ENCODE data around the gene WRAP53.
"Not testable (repeated sequence)": the region's sequence is repeated elsewhere in the genome, so short reads cannot be mapped to it uniquely, and the experiment has no call there.

Gene WRAP53

DNA sequence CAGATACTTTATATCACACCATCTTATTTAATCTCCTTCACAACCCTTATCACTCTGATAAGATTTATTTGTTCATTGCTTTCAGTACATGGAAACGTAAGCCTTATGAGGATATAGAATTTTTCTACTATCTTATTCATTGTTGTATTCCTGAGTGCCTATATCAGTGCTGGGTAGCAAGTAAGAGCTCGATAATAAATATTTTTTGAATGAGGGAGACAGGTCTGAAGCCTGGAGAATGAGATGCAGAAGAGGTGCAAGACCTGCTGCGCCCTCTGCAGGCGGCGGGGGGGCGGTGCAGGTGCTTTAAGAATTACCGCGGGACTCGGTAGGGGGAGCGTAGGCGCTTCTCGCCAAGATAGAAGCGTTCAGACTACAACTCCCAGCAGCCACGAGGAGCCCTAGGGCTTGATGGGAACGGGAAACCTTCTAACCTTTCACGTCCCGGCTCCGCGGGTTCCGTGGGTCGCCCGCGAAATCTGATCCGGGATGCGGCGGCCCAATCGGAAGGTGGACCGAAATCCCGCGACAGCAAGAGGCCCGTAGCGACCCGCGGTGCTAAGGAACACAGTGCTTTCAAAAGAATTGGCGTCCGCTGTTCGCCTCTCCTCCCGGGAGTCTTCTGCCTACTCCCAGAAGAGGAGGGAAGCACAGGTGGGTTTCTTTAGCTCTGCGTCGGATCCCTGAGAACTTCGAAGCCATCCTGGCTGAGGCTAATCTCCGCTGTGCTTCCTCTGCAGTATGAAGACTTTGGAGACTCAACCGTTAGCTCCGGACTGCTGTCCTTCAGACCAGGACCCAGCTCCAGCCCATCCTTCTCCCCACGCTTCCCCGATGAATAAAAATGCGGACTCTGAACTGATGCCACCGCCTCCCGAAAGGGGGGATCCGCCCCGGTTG lies at the start of gene WRAP53:
Gene WRAP53, plus strand, starts transcription at position 570 of the 900 bp plus-strand sequence. Its CDS starts 172 bp downstream, at position 742.
- TF ChIP-seq PPARA (CRISPR knock-in tag; IDR thresholded peaks at IDR 0.05; ENCODE audit: borderline replicate concordance) (no peak), OSR1 (CRISPR knock-in tag; IDR thresholded peaks at IDR 0.05) (no peak)
- ATAC-seq = peak; percentile 91

DNA sequence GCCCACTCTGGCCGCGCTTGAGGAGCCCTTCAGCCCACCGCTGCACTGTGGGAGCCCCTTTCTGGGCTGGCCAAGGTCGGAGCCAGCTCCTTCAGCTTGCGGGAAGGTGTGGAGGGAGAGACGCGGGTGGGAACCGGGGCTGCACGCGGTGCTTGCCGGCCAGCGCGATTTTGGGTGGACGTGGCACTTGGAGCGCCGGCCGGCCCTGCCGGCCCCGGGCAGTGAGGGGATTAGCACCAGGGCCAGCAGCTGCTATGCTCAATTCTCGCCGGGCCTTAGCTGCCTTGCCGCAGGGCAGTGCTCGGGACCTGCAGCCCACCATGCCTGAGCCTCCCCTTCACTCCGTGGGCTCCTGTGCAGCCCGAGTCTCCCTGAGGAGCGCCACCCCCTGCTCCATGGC lies 47.5 kb upstream of the WRAP53 start:
- no peak for ATAC-seq
- TF ChIP-seq CSDC2 (CRISPR knock-in tag; IDR thresholded peaks at IDR 0.05) = no peak
- TF ChIP-seq PPARA (CRISPR knock-in tag; IDR thresholded peaks at IDR 0.05; ENCODE audit: borderline replicate concordance) = no peak
- no peak for TF ChIP-seq PATZ1 (CRISPR knock-in tag; IDR thresholded peaks at IDR 0.05; ENCODE audit: borderline replicate concordance)
- TF ChIP-seq OSR1 (CRISPR knock-in tag; IDR thresholded peaks at IDR 0.05) = no peak
- no peak for TF ChIP-seq ZNF565 (CRISPR knock-in tag; conservative IDR thresholded peaks at IDR 0.05; ENCODE audit: low read depth)
- TF ChIP-seq ISL1 (CRISPR knock-in tag; IDR thresholded peaks at IDR 0.05) = no peak
- no peak for TF ChIP-seq TCF4 (CRISPR knock-in tag; IDR thresholded peaks at IDR 0.05; ENCODE audit: borderline replicate concordance)

GRCh38 chr17:7641635-7642034 lies 46.6 kb upstream of the WRAP53 start:
- not testable (repeated sequence) for ATAC-seq

DNA sequence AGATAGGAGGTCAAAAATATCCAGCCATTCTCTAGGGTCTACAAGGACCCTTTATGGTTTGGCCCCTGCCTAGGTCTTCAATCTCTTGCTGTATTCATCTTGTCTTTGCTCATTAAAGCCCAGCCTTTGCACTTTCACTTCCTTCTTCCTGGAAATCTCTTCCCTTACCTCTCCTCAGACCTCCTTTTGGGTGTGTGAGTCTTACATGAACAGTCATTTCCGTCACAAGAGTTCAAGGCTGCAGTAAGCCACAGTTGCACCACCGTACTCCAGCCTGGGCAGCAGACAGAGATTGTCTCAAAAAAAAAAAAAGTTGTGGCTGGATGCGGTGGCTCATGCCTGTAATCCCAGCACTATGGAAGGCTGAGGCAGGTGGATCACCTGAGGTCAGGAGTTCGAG lies 43.5 kb upstream of the WRAP53 start:
- no peak for TF ChIP-seq ARNTL (CRISPR knock-in tag; IDR thresholded peaks at IDR 0.05; ENCODE audit: borderline replicate concordance, low read depth)
- TF ChIP-seq ZNF8 (CRISPR knock-in tag; IDR thresholded peaks at IDR 0.05) = no peak
- TF ChIP-seq TCF4 (CRISPR knock-in tag; IDR thresholded peaks at IDR 0.05; ENCODE audit: borderline replicate concordance) = no peak
- TF ChIP-seq TSHZ2 (CRISPR knock-in tag; IDR thresholded peaks at IDR 0.05) = no peak
- no peak for TF ChIP-seq PATZ1 (CRISPR knock-in tag; IDR thresholded peaks at IDR 0.05; ENCODE audit: borderline replicate concordance)
- TF ChIP-seq BACH2 (CRISPR knock-in tag; IDR thresholded peaks at IDR 0.05; ENCODE audit: borderline replicate concordance) = no peak
- no peak for TF ChIP-seq ZFP3 (CRISPR knock-in tag; IDR thresholded peaks at IDR 0.05)
- TF ChIP-seq RARB (CRISPR knock-in tag; IDR thresholded peaks at IDR 0.05) = no peak
- TF ChIP-seq ZNF70 (CRISPR knock-in tag; IDR thresholded peaks at IDR 0.05) = no peak
- no peak for TF ChIP-seq ZFP30 (CRISPR knock-in tag; IDR thresholded peaks at IDR 0.05)
- TF ChIP-seq CREB5 (CRISPR knock-in tag; IDR thresholded peaks at IDR 0.05; ENCODE audit: low read depth) = no peak
- no peak for TF ChIP-seq ZNF565 (CRISPR knock-in tag; conservative IDR thresholded peaks at IDR 0.05; ENCODE audit: low read depth)
- TF ChIP-seq ESRRG (CRISPR knock-in tag; IDR thresholded peaks at IDR 0.05) = no peak
- TF ChIP-seq TOX (CRISPR knock-in tag; IDR thresholded peaks at IDR 0.05; ENCODE audit: borderline replicate concordance) = no peak
- ATAC-seq = no peak
